Fibroblast of villous mesenchyme (primary cell): ENCODE results near the gene MAP3K21. TPM values are rescaled to one million over a fixed set of nuclear protein-coding genes. Genes with fewer than 3 reads are reported as not detected.
A peak's percentile ranks its signal among the peaks of the same experiment; 100 is the strongest.

Experiments used
- DNase-seq: peaks from one replicate; pipeline ENCODE4 v3.0.0-alpha.2; 2010; ENCODE audit warnings: low read depth
- H3K4me3 ChIP-seq: 2 replicates; pipeline ENCODE4 v1.5.1; 2011; ENCODE audit warnings: low read depth, mild to moderate bottlenecking, low read length
- total RNA-seq: library from RNA; depleted of rRNA; stranded (reverse); fragments of >200 nt; gene quantifications from 2 replicates; pipeline ENCODE4 v1.2.3, GENCODE V29; 2012
- TF ChIP-seq, protein P1 (sequence below): IDR thresholded peaks from 2 replicates; pipeline ENCODE4 v1.5.1; 2012; ENCODE audit warnings: low read depth, mild to moderate bottlenecking, low read length; ENCODE audit not compliant: insufficient read depth

The MAP3K21 gene
- total RNA-seq, 1 donor, result 1.3 TPM

DNA sequence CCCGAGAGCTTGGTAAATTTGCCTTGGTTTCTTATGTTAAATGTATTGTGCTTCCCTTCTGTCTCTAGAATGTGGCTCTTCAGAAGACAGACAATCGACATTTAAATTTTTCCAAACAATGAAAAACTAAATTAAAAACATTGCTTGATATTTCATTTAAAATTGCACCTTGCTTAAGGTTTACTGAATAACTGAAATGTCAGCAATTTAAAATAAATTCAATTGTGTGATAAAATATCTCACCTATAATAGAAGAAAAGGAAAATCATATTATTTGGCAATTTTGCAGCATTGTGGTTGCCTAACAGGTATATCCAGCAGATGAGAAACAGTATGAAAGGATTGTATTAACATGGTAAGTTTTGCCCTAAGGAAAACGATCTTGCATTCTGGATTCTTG lies 56.5 kb downstream of the MAP3K21 start:
- no peak for DNase-seq
- TF ChIP-seq, protein P1, sequence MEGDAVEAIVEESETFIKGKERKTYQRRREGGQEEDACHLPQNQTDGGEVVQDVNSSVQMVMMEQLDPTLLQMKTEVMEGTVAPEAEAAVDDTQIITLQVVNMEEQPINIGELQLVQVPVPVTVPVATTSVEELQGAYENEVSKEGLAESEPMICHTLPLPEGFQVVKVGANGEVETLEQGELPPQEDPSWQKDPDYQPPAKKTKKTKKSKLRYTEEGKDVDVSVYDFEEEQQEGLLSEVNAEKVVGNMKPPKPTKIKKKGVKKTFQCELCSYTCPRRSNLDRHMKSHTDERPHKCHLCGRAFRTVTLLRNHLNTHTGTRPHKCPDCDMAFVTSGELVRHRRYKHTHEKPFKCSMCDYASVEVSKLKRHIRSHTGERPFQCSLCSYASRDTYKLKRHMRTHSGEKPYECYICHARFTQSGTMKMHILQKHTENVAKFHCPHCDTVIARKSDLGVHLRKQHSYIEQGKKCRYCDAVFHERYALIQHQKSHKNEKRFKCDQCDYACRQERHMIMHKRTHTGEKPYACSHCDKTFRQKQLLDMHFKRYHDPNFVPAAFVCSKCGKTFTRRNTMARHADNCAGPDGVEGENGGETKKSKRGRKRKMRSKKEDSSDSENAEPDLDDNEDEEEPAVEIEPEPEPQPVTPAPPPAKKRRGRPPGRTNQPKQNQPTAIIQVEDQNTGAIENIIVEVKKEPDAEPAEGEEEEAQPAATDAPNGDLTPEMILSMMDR, result no peak
- H3K4me3 ChIP-seq, result no peak overlapping the region

DNA sequence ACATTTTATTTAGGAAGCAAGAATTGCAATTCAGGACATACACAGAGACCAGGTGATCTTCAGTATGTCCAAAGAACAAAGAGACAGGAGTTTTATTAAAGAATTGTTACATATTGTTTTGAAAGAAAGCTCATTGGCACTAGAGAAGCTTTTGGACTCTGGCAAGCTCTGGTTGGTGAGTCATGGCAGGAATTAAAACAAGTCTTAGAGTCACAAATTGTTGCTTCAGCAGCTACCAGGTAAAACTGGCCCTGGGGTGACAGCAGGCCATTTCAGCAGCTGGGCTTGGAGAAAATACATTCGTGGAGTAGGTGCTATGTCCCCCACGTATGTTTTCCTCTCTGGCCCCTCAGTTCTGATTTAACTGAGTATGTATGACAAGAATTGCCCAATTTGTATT lies 58.8 kb downstream of the MAP3K21 start:
- TF ChIP-seq, protein P1, result no peak
- peak; percentile 6 for DNase-seq
- H3K4me3 ChIP-seq, result no peak overlapping the region

DNA sequence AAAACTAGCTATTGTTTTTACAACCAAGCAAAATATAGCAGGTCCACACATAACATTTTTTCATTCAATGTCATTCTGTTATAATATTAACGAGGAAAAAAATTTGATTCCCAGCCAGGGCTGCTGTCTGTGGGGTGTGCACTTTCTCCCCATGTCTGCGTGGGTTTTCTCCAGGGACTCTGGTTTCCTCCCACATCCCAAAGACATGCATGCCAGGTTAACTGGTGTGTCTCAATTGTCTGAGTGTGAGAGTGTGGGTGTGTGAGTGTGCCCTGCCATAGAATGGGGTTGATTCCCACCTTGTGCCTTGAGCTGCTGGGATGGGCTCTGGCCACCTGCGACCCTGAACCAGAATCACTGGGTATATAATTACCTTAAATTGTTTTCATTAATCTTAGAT lies 60.1 kb downstream of the MAP3K21 start:
- no peak overlapping the region for H3K4me3 ChIP-seq
- TF ChIP-seq, protein P1, result no peak
- DNase-seq, result no peak

DNA sequence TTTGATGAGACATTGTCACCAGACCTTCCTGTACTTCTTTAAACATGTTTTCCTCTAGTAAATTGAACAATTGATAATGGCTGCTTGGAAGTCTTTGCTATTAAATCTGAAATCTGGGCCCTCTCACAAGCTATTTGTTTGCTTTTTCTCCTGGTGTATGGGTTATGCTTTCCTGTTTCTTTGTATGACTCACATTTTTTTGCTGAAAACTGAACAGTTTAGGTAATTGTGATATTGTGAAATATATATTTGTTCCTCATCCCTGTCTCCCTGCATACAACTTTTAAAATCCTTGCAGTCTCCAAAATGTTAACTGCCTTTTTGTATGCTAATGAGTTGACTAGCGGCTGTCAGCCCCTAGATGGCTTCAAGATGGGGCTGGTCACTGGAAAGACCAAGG lies 61.6 kb downstream of the MAP3K21 start:
- DNase-seq, result peak; percentile 19
- TF ChIP-seq, protein P1, result no peak
- H3K4me3 ChIP-seq, result no peak overlapping the region

DNA sequence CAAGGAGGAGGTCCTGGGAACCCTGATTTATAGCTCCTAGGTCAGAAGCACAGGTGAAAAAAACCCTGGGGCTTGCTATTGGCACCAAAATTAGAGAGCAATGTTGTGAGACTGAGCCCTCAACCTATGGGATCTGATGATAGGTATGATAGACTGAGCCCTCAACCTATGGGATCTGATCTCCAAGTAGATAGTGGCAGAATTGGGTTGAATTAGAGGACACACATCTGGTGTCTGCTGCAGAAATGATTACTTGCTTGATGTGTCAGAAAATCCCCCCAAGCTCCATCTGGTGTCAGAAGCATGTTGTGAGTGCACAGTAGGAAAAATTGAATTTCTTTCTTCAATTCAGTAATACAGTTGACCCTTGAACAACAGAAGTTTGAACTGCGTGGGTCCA lies 62.4 kb downstream of the MAP3K21 start:
- TF ChIP-seq, protein P1, result no peak
- no peak overlapping the region for H3K4me3 ChIP-seq
- peak; percentile 19 for DNase-seq

DNA sequence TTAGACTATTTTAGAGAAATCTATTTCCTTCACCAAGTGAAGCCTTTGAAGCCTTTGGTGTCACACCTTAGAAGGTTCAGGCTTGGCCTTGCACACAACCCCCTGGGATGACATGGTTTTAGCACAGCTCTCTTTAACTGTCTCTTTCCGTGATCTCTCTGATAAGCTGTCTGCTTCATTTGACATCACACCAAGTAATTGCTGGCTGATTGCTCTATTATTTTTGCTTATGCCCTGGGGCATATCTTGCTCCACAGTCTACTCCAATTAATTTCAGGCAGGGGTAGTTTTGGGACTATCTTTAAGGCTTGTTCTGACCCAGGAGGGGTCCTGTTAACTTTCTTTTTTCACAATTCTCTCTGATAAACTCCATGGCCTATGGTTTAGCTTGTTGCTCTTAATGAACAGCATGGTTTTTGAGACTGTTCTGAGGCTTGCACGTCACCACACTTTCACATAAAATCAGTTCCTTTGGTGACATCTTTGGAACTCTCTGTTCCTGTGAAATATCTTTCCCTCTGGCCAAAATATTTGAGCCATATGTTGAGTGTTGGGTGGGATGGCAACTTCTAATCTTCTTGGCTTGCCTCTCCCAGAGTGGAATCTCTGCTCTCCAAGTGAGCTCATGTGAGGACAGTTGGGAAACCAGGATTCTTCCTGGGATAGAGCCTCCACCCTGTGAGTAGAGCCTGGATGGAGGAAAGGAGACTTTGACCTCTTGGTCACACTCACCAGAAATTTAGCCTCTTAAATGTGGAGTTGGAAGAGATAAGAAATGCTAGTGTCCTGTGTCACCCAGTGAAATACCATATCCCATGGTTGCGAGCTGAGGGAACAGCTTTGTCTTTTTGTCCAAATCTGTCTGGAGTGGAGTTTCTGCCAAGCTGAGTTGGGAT lies 63.6 kb downstream of the MAP3K21 start:
- no peak overlapping the region for H3K4me3 ChIP-seq
- TF ChIP-seq, protein P1, result no peak
- DNase-seq, result no peak
